Measurements from ENCODE around the gene TEKT1.

DNA sequence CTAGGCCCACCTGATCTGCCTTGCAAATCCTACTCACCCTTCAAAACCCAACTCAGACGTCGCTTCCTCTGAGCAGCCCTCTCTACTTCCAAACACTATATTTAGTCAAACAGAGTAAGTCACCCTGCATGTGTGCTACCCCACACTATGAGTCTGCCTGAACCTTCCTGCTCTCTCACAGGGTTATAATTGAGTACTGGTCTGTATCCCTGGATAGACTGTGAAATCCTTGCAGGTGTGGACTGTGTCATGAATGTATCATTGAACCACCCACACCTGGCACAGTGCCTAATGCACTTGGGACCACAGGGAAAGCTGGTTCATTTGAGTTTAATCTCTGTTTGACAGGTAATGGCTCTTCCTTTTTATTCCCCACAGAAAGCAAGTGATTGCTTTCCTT, 52.1 kb downstream of the TEKT1 start:
- TF ChIP-seq, protein P1, sequence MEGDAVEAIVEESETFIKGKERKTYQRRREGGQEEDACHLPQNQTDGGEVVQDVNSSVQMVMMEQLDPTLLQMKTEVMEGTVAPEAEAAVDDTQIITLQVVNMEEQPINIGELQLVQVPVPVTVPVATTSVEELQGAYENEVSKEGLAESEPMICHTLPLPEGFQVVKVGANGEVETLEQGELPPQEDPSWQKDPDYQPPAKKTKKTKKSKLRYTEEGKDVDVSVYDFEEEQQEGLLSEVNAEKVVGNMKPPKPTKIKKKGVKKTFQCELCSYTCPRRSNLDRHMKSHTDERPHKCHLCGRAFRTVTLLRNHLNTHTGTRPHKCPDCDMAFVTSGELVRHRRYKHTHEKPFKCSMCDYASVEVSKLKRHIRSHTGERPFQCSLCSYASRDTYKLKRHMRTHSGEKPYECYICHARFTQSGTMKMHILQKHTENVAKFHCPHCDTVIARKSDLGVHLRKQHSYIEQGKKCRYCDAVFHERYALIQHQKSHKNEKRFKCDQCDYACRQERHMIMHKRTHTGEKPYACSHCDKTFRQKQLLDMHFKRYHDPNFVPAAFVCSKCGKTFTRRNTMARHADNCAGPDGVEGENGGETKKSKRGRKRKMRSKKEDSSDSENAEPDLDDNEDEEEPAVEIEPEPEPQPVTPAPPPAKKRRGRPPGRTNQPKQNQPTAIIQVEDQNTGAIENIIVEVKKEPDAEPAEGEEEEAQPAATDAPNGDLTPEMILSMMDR (IDR thresholded peaks at IDR 0.05): no peak
- no peak for TF ChIP-seq POLR2A (IDR thresholded peaks at IDR 0.05)

Data from lower leg skin (tissue), 3 donors.